22Rv1 (cell line): Measurements from ENCODE around the gene MEIS2.

Experiments
- H3K27ac ChIP-seq: fragments of 450-650 bp; 2 replicates; pipeline ENCODE4 v1.5.1; 2017
- CTCF ChIP-seq: fragments of 450-650 bp; IDR thresholded peaks from 2 replicates; pipeline ENCODE4 v1.5.1; 2017; ENCODE audit warnings: mild to moderate bottlenecking
- ZFX ChIP-seq: fragments of 450-650 bp; IDR thresholded peaks from 2 replicates; pipeline ENCODE4 v1.6.1; 2017; ENCODE audit warnings: antibody characterized with exemption, borderline replicate concordance

Gene MEIS2

DNA sequence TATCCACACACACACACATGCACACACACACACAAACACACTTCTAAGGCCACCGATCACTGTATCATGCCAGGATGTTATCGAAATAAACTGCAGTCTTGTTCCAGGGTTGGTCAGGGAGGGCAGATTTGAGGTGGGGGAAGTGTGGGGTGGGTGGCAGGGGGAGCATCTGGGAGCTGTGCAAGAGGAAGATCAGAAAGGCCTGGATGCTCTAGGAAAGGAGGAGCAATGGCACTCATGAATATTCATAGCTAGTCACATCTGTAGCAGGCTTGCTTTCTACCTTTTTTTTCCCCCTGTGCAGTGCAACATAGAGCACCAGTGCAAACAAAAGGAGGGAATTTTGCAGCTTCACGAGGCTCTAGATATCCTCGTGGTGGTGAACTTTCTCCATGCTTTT lies 84.9 kb downstream of the MEIS2 start:
- H3K27ac ChIP-seq = no peak overlapping the region
- no peak for TF ChIP-seq CTCF
- no peak for TF ChIP-seq ZFX

- H3K27ac ChIP-seq = no peak overlapping the region
- TF ChIP-seq CTCF (no peak), ZFX (no peak)
Measured at GRCh38 chr15:37015035-37015434, 85.3 kb downstream of the MEIS2 start.

DNA sequence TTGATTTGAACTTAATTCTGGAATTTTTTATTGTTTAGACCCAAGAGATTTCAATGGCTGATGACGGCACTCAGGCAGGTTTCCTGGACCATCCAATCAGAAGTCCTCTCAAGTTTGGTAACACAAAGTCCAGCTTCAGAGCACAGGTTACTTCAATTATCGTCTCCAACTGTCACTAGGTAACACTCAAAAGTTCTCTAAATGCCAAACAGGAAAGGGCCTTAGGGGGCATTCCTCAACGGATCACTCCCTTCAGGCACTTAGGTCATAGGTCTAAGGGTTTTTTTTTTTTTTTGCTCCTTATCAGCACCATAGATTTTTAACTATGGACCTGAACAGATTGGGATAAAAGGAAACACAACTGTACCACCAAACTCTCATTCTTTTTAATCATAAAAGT lies 85.8 kb downstream of the MEIS2 start:
- no peak overlapping the region for H3K27ac ChIP-seq

GRCh38 chr15:37014137-37014536 lies 86.2 kb downstream of the MEIS2 start:
- TF ChIP-seq ZFX = no peak
- TF ChIP-seq CTCF = no peak
- no peak overlapping the region for H3K27ac ChIP-seq

More for the DNA sequence above, 85.8 kb downstream of the MEIS2 start:
- TF ChIP-seq CTCF (no peak), ZFX (no peak)

DNA sequence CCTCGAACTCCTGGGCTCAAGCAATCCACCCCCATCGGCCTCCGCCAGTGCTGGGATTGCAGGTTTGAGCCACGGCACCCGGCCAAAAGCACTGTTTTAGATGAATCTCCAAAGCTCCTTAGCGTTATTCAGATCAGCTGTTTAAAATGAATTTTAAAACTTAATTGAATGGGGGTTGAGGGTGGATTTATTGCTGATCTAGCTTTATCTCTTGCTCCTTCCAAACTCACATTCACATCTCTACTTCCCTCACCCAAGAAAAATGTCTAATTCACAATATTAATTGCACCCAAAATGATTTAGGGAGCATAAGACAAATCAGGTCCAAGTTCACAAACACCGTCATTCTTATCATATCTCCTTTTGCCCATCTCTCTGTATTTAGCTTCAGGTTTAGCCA lies 89.8 kb downstream of the MEIS2 start:
- TF ChIP-seq CTCF = no peak
- no peak for TF ChIP-seq ZFX
- no peak overlapping the region for H3K27ac ChIP-seq

GRCh38 chr15:37009288-37009687 lies 91.1 kb downstream of the MEIS2 start:
- TF ChIP-seq CTCF (no peak), ZFX (no peak)
- no peak overlapping the region for H3K27ac ChIP-seq

GRCh38 chr15:37008205-37008604 lies 92.1 kb downstream of the MEIS2 start:
- no peak overlapping the region for H3K27ac ChIP-seq
- TF ChIP-seq ZFX (no peak), CTCF (no peak)
